ENCODE measurements around the gene CDH15. TPM values are rescaled to one million over a fixed set of nuclear protein-coding genes. Genes with fewer than 3 reads are reported as not detected.
"Not testable (repeated sequence)": the region's sequence is repeated elsewhere in the genome, so short reads cannot be mapped to it uniquely, and the experiment has no call there.

CDH15 gene
- total RNA-seq, 4 donors from 2014 or later, result 0.84 to 8.1 (median 1.9) TPM

DNA sequence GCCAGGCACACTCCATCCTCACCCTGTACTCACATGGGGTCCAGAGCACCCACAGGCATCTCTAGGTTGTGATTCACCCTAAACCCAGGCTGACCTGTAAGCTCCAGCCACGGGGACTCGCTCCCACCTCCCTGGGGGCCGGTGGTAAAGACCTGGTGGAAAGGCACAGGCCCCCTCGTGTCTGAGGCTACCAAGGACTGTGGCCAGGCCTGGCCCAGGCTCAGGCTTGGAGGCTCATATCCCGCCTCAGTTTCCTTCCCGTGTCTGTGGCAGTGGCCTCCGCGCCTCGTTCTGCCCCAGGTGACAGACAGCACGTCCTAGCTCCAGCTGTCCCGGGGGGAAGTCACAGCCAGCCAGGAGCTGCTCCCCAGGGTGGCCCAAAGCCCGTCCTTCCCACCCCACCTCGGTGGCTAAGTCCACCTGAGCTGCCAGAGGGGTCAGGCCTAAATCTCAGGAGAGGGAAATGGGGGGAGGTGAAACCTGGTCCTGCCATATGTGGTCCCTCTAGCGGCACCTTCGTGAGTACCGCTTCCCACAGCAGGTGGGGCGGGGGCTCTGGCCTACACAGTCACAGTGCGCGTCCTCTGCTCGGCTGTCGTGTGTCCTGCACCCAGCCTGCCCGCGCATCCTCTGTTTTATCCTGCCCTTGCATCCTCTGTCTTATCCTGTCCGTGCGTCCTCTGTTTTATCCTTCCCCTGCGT is 12.6 kb downstream of the CDH15 start:
- 78 to 83% methylated on average over 14 to 23 of the region's 26 CpGs for WGBS, 2 donors
- Histone ChIP-seq H3K4me1 (no peaks in the 10 kb centered on the region), H3K27me3 (peaks cover 0 to 6% of the 10 kb centered on the region in 2 donors), H3K27ac (no peak overlapping the region), H3K36me3 (peaks cover 0 to 23% (median 0%) of the 10 kb centered on the region in 3 donors), H3K4me3 (no peak overlapping the region), H3K9me3 (no peaks in the 10 kb centered on the region)
- DNase-seq (ENCODE audit: low spot score in 2 of 2), result no peak
- TF ChIP-seq EP300 (IDR thresholded peaks at IDR 0.05) (no peak), POLR2A (IDR thresholded peaks at IDR 0.05) (no peak)
- TF ChIP-seq, protein P1, sequence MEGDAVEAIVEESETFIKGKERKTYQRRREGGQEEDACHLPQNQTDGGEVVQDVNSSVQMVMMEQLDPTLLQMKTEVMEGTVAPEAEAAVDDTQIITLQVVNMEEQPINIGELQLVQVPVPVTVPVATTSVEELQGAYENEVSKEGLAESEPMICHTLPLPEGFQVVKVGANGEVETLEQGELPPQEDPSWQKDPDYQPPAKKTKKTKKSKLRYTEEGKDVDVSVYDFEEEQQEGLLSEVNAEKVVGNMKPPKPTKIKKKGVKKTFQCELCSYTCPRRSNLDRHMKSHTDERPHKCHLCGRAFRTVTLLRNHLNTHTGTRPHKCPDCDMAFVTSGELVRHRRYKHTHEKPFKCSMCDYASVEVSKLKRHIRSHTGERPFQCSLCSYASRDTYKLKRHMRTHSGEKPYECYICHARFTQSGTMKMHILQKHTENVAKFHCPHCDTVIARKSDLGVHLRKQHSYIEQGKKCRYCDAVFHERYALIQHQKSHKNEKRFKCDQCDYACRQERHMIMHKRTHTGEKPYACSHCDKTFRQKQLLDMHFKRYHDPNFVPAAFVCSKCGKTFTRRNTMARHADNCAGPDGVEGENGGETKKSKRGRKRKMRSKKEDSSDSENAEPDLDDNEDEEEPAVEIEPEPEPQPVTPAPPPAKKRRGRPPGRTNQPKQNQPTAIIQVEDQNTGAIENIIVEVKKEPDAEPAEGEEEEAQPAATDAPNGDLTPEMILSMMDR (IDR thresholded peaks at IDR 0.05), result no peak

DNA sequence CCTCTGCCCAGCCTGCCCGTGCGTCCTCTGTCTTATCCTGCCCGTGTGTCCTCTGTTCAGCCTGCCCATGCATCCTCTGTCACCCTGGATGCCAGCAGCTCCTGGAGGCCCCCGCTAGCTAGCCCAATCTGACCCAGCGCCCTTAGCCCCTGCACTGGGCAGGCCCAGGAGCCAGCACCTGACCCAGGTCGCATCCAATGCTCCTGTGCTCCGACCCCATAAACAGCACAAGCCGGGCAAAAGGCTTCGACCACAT is 13.1 kb downstream of the CDH15 start:
- no peak overlapping the region for H3K4me3 ChIP-seq
- no peaks in the 10 kb centered on the region for H3K4me1 ChIP-seq
- DNase-seq (ENCODE audit: low spot score in 2 of 2), result no peak
- H3K9me3 ChIP-seq, result no peaks in the 10 kb centered on the region
- TF ChIP-seq, protein P1 (IDR thresholded peaks at IDR 0.05), result no peak
- TF ChIP-seq EP300 (IDR thresholded peaks at IDR 0.05) (no peak), POLR2A (IDR thresholded peaks at IDR 0.05) (no peak)
- WGBS, 2 donors, result 64 to 74% methylated on average over 9 of the region's 9 CpGs
- no peak overlapping the region for H3K27ac ChIP-seq
- peaks cover 0 to 6% of the 10 kb centered on the region in 2 donors for H3K27me3 ChIP-seq
- H3K36me3 ChIP-seq, result peaks cover 0 to 19% (median 0%) of the 10 kb centered on the region in 3 donors

DNA sequence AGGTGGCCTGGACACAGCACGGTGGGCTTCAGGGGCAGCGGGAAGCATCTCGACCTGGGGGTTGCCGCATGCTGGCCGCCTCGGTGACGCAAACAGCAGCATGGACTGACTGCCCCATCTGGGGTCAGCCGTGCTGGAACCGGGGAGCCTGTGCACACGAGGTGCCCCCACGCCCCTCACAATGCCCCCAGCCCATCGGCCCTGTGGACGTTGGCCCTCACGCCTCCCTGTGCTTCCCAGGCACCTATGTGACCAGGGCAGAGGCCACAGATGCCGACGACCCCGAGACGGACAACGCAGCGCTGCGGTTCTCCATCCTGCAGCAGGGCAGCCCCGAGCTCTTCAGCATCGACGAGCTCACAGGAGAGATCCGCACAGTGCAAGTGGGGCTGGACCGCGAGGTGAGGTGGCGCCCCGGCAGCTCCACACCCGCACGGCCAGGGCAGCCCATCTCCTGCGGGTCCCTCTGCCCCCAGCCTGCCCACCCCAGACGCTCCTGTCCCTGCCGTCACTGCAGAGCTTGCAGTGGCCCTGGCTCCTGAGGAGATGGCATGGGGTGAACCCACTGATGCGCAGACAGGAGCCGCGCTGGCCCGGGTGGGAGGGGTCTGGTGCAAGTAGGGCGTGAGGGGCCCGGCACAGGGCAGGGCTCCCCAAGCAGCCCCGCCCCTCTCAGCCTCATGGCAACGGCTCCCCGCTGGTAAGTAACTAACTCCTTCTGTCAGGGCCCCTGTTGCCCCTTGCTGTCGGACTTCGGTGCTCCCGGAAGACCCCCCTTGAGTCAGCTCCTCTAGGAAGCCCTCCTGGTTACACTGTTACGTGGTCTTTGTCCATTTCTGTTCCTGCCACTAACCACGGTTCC is 13.6 kb downstream of the CDH15 start:
- Histone ChIP-seq H3K9me3 (no peaks in the 10 kb centered on the region), H3K27ac (no peak overlapping the region), H3K4me1 (no peaks in the 10 kb centered on the region), H3K4me3 (no peak overlapping the region), H3K36me3 (peaks cover 0 to 13% (median 0%) of the 10 kb centered on the region in 3 donors), H3K27me3 (peaks cover 0 to 6% of the 10 kb centered on the region in 2 donors)
- no peak for DNase-seq (ENCODE audit: low spot score in 2 of 2)
- 67 to 76% methylated on average over 14 to 34 of the region's 48 CpGs for WGBS, 2 donors
- TF ChIP-seq, protein P1 (IDR thresholded peaks at IDR 0.05), result no peak
- TF ChIP-seq POLR2A (IDR thresholded peaks at IDR 0.05), result no peak
- no peak for TF ChIP-seq EP300 (IDR thresholded peaks at IDR 0.05)

DNA sequence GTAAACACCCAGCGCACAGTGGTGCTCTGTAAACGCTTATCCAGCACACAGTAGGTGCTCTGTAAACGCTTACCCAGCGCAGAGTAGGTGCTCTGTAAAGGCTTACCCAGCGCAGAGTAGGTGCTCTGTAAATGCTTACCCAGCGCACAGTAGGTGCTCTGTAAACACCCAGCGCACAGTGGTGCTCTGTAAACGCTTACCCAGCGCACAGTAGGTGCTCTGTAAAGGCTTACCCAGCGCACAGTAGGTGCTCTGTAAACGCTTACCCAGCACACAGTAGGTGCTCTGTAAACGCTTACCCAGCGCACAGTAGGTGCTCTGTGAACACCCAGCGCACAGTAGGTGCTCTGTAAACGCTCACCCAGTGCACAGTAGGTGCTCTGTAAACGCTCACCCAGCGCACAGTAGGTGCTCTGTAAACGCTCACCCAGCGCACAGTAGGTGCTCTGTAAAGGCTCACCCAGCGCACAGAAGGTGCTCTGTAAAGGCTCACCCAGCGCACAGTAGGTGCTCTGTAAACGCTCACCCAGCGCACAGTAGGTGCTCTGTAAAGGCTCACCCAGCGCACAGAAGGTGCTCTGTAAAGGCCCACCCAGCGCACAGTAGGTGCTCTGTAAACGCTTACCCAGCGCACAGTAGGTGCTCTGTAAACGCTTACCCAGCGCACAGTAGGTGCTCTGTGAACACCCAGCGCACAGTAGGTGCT is 14.5 kb downstream of the CDH15 start:
- not testable (repeated sequence) for H3K27me3 ChIP-seq; H3K36me3 ChIP-seq; H3K4me1 ChIP-seq; H3K4me3 ChIP-seq; H3K9me3 ChIP-seq; H3K27ac ChIP-seq; DNase-seq (ENCODE audit: low spot score in 2 of 2)
- WGBS, 2 donors, result 93 to 94% methylated on average over 22 to 30 of the region's 30 CpGs

DNA sequence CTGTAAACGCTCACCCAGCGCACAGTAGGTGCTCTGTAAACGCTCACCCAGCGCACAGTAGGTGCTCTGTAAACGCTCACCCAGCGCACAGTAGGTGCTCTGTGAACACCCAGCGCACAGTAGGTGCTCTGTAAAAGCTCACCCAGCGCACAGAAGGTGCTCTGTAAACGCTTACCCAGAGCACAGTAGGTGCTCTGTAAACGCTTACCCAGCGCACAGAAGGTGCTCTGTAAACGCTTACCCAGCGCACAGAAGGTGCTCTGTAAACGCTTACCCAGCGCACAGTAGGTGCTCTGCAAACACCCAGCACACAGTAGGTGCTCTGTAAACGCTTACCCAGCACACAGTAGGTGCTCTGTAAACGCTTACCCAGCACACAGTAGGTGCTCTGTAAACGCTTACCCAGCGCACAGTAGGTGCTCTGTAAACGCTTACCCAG is 15.1 kb downstream of the CDH15 start:
- 87 to 97% methylated on average over 19 to 20 of the region's 20 CpGs for WGBS, 2 donors
- H3K9me3 ChIP-seq; H3K27ac ChIP-seq; H3K4me1 ChIP-seq; H3K36me3 ChIP-seq; H3K4me3 ChIP-seq; H3K27me3 ChIP-seq; DNase-seq (ENCODE audit: low spot score in 2 of 2): not testable (repeated sequence)
